ENCODE measurements around the gene FKRP. TPM values are rescaled to one million over a fixed set of nuclear protein-coding genes. Genes with fewer than 3 reads are reported as not detected.

FKRP gene
- total and polyA plus RNA-seq, 2 of the 13 experiments (the other 11 are each of a cell fraction or from before 2014, with no cell fraction given), result 7.3 to 9.8 TPM

DNA sequence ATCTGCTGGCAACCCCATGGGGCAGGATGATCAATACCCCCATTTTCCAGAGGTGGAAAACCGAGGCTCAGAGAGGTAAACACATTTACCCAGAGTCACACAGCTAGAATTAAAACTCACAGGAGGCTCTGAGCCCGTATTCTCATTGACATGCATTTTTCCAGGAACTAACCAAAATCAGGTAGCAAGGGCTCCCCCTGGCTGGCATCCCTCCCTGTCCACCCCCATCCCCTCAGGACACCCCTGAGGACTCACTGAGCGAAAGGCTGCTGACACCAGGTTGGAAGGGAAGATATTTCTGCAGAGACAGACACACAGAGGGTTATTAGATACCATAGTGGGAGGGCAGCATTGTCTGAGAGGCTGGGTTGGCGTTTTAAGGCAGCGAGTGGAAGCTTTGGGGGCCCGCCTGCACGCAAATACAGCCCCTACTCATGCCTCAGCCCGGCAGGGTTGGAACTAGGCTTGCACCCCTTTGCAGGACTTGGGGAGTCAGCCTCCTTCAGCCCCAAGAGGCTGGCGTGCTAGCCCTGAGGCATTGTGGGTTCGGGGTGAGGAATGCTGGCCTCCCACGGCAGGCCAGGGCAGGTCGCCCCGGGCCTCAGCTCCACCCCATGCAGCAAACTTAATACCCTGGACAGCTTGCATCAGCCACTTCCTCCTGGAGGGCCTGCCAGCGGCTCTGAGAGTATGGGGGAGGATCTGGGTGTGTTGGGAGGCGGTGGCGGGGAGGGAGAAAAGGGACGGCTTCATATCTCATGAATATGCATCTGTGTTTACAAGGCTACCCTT is 38.6 kb downstream of the FKRP start (continued):
- TF ChIP-seq, protein P1, sequence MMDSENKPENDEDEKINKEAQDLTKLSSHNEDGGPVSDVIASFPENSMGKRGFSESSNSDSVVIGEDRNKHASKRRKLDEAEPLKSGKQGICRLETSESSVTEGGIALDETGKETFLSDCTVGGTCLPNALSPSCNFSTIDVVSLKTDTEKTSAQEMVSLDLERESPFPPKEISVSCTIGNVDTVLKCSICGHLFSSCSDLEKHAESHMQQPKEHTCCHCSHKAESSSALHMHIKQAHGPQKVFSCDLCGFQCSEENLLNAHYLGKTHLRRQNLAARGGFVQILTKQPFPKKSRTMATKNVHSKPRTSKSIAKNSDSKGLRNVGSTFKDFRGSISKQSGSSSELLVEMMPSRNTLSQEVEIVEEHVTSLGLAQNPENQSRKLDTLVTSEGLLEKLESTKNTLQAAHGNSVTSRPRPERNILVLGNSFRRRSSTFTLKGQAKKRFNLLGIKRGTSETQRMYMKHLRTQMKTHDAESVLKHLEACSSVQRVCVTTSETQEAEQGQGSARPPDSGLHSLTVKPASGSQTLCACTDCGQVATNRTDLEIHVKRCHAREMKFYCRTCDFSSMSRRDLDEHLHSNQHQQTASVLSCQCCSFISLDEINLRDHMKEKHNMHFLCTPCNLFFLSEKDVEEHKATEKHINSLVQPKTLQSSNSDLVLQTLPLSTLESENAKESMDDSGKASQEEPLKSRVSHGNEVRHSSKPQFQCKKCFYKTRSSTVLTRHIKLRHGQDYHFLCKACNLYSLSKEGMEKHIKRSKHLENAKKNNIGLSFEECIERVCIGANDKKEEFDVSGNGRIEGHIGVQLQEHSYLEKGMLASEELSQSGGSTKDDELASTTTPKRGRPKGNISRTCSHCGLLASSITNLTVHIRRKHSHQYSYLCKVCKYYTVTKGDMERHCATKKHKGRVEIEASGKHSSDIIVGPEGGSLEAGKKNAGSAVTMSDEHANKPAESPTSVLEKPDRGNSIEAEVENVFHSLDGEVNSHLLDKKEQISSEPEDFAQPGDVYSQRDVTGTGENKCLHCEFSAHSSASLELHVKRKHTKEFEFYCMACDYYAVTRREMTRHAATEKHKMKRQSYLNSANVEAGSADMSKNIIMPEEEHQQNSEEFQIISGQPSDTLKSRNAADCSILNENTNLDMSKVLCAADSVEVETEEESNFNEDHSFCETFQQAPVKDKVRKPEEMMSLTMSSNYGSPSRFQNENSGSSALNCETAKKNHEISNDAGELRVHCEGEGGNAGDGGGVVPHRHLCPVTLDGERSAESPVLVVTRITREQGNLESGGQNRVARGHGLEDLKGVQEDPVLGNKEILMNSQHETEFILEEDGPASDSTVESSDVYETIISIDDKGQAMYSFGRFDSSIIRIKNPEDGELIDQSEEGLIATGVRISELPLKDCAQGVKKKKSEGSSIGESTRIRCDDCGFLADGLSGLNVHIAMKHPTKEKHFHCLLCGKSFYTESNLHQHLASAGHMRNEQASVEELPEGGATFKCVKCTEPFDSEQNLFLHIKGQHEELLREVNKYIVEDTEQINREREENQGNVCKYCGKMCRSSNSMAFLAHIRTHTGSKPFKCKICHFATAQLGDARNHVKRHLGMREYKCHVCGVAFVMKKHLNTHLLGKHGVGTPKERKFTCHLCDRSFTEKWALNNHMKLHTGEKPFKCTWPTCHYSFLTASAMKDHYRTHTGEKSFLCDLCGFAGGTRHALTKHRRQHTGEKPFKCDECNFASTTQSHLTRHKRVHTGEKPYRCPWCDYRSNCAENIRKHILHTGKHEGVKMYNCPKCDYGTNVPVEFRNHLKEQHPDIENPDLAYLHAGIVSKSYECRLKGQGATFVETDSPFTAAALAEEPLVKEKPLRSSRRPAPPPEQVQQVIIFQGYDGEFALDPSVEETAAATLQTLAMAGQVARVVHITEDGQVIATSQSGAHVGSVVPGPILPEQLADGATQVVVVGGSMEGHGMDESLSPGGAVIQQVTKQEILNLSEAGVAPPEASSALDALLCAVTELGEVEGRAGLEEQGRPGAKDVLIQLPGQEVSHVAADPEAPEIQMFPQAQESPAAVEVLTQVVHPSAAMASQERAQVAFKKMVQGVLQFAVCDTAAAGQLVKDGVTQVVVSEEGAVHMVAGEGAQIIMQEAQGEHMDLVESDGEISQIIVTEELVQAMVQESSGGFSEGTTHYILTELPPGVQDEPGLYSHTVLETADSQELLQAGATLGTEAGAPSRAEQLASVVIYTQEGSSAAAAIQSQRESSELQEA (CRISPR knock-in tag; IDR thresholded peaks at IDR 0.05; ENCODE audit: not compliant biosample characterization), result peak; percentile 28
- TF ChIP-seq LCORL (IDR thresholded peaks at IDR 0.05), result no peak
- TF ChIP-seq LCORL (CRISPR knock-in tag; IDR thresholded peaks at IDR 0.05), result no peak
- TF ChIP-seq ZNF292 (CRISPR knock-in tag; IDR thresholded peaks at IDR 0.05; ENCODE audit: borderline replicate concordance, low read depth), result no peak
- TF ChIP-seq, protein P2, sequence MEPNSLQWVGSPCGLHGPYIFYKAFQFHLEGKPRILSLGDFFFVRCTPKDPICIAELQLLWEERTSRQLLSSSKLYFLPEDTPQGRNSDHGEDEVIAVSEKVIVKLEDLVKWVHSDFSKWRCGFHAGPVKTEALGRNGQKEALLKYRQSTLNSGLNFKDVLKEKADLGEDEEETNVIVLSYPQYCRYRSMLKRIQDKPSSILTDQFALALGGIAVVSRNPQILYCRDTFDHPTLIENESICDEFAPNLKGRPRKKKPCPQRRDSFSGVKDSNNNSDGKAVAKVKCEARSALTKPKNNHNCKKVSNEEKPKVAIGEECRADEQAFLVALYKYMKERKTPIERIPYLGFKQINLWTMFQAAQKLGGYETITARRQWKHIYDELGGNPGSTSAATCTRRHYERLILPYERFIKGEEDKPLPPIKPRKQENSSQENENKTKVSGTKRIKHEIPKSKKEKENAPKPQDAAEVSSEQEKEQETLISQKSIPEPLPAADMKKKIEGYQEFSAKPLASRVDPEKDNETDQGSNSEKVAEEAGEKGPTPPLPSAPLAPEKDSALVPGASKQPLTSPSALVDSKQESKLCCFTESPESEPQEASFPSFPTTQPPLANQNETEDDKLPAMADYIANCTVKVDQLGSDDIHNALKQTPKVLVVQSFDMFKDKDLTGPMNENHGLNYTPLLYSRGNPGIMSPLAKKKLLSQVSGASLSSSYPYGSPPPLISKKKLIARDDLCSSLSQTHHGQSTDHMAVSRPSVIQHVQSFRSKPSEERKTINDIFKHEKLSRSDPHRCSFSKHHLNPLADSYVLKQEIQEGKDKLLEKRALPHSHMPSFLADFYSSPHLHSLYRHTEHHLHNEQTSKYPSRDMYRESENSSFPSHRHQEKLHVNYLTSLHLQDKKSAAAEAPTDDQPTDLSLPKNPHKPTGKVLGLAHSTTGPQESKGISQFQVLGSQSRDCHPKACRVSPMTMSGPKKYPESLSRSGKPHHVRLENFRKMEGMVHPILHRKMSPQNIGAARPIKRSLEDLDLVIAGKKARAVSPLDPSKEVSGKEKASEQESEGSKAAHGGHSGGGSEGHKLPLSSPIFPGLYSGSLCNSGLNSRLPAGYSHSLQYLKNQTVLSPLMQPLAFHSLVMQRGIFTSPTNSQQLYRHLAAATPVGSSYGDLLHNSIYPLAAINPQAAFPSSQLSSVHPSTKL (CRISPR knock-in tag; IDR thresholded peaks at IDR 0.05), result no peak
- TF ChIP-seq ZNF747 (CRISPR knock-in tag; IDR thresholded peaks at IDR 0.05; ENCODE audit: borderline replicate concordance), result no peak
- TF ChIP-seq STAT5B (CRISPR knock-in tag; IDR thresholded peaks at IDR 0.05), result no peak
- no peak for TF ChIP-seq WIZ (CRISPR knock-in tag; IDR thresholded peaks at IDR 0.05)
- TF ChIP-seq ASH2L (IDR thresholded peaks at IDR 0.05; ENCODE audit: insufficient read length, low read depth, low read length), result no peak
- TF ChIP-seq ISX (CRISPR knock-in tag; conservative IDR thresholded peaks at IDR 0.05), result no peak
- TF ChIP-seq, protein P3, sequence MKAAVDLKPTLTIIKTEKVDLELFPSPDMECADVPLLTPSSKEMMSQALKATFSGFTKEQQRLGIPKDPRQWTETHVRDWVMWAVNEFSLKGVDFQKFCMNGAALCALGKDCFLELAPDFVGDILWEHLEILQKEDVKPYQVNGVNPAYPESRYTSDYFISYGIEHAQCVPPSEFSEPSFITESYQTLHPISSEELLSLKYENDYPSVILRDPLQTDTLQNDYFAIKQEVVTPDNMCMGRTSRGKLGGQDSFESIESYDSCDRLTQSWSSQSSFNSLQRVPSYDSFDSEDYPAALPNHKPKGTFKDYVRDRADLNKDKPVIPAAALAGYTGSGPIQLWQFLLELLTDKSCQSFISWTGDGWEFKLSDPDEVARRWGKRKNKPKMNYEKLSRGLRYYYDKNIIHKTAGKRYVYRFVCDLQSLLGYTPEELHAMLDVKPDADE (CRISPR knock-in tag; IDR thresholded peaks at IDR 0.05), result no peak
- TF ChIP-seq SMARCE1 (IDR thresholded peaks at IDR 0.05; ENCODE audit: borderline replicate concordance), result no peak
- TF ChIP-seq ZNF253 (CRISPR knock-in tag; IDR thresholded peaks at IDR 0.05; ENCODE audit: borderline replicate concordance), result no peak
- TF ChIP-seq NAIF1 (CRISPR knock-in tag; IDR thresholded peaks at IDR 0.05; ENCODE audit: borderline replicate concordance), result no peak
- TF ChIP-seq ZNF782 (CRISPR knock-in tag; IDR thresholded peaks at IDR 0.05; ENCODE audit: borderline replicate concordance), result peak; percentile 34; the same call in 1 of the 2 replicates
- TF ChIP-seq ZNF775 (CRISPR knock-in tag; IDR thresholded peaks at IDR 0.05; ENCODE audit: borderline replicate concordance), result no peak
